Heart right ventricle (tissue), 16 donors: ENCODE measurements around the gene EEF2KMT. TPM values are rescaled to one million over a fixed set of nuclear protein-coding genes. Genes with fewer than 3 reads are reported as not detected.

Experiments used
- ATAC-seq, 8 donors: fragments of 200-7000 bp; cut with Tn5 transposase; one replicate each; pipeline ENCODE4 v1.9.1; 2020; ENCODE audit warnings: mild to moderate bottlenecking in 8 of 8, moderate library complexity in 8 of 8, moderate number of reproducible peaks in 1 of 8
- DNase-seq, 2 donors: peaks; one replicate each; pipeline ENCODE4 v3.0.0-alpha.2; 2020
- H3K27ac ChIP-seq, 10 donors: fragments of 200-600 bp; sonication (generic) in 2 of 10; one replicate each; pipeline versions ENCODE4 v1.5.0 to v1.8.0; 2020 to 2022; ENCODE audit warnings: mild to moderate bottlenecking in 3 of 10
- H3K27me3 ChIP-seq, 7 donors: fragments of 200-600 bp; one replicate each; pipeline ENCODE4 v1.8.0; 2021 to 2022; ENCODE audit warnings: mild to moderate bottlenecking in 2 of 7
- H3K36me3 ChIP-seq, 9 donors: fragments of 200-600 bp; sonication (generic) in 1 of 9; one replicate each; pipeline versions ENCODE4 v1.5.0 to v1.8.0; 2020 to 2022; ENCODE audit warnings: mild to moderate bottlenecking in 2 of 9
- H3K4me1 ChIP-seq, 9 donors: fragments of 200-600 bp; sonication (generic) in 1 of 9; one replicate each; pipeline versions ENCODE4 v1.5.0 to v1.8.0; 2020 to 2022; ENCODE audit warnings: mild to moderate bottlenecking in 4 of 9
- H3K4me3 ChIP-seq, 10 donors: fragments of 200-600 bp; sonication (generic) in 2 of 10; one replicate each; pipeline versions ENCODE4 v1.5.0 to v1.8.0; 2020 to 2022; ENCODE audit warnings: mild to moderate bottlenecking in 7 of 10, moderate library complexity in 2 of 10
- H3K9me3 ChIP-seq, 11 donors: fragments of 200-600 bp in 10 of 11; sonication (generic) in 2 of 11; one replicate each; pipeline versions ENCODE4 v1.5.0 to v1.8.0; 2013 to 2022; ENCODE audit warnings: mild to moderate bottlenecking in 2 of 11, control low read depth in 1 of 11, moderate library complexity in 1 of 11
- WGBS, 2 donors: extraction: QIAGEN DNeasy Blood & Tissue Kit; methylation state at CpG; one replicate each; pipeline ENCODE4 v1.1.7; 2013; ENCODE audit warnings: inconsistent platforms in 1 of 2; 5-methylcytosine and 5-hydroxymethylcytosine counted together
- intact Hi-C, 10 donors: fragments of 100-400 bp; cut with DNase I; formaldehyde crosslinking; loops; one replicate each; pipeline versions ENCODE4 v1.11.1 to v1.14.2; 2022
- polyA plus RNA-seq, 2 donors: library from polyadenylated mRNA; stranded (reverse); fragments of 200-250 nt; gene quantifications; one replicate each; pipeline ENCODE4 v1.2.3, GENCODE V29; 2013
- total RNA-seq, 10 donors: library from RNA; stranded (reverse); fragmentation: NEBNext Ultra II Directional in 3 of 10; extraction: Animal tissue kit (Norgen Biotek cat#: 25700) in 3 of 10; gene quantifications; one replicate each; pipeline versions ENCODE4 v1.2.1 to v1.2.4, GENCODE V29; 2021 to 2023
- TF ChIP-seq, protein P1 (sequence below), 9 donors: fragments of 200-600 bp; sonication (generic) in 2 of 9; IDR thresholded peaks; one replicate each; pipeline versions ENCODE4 v1.5.0 to v1.8.0; 2021 to 2022; ENCODE audit warnings: antibody characterized with exemption in 9 of 9, mild to moderate bottlenecking in 5 of 9, moderate library complexity in 1 of 9
- donor health status: Arrhythmogenic right ventricular cardiomyopathy.
- donor health status: ischemic (EF 13 %, LVEDD 7.1; RV severe dilation, severe dysfunction).
- donor health status: healthy with polysubstance abuse.
- donor health status: DM: no; HTN: yes; CAD: no.
- donor health status: DM: no; HTN: no; CAD: no.
- donor health status: ischemic (EF 25% LVEDD 6.9; RV normal size, moderate dysfunction).
- donor health status: ischemic (EF 25% LVEDD 5.7; RV mildly dilated, moderate dysfunction).
- donor health status: healthy.
- donor health status: DM: yes; HTN: yes; CAD: no.
- donor health status: Ischemic cardiomyopathy.
- donor health status: ischemic (EF 35%, LVEDD 5.7; RV mildly dilated, moderate dysfunction).
- donor health status: nonischemic (EF 11% LVEDD 7.7; RV severe dilation, severe dysfunction).
- donor health status: DM: yes; HTN: yes; CAD: no.
- donor health status: PGD.
- donor health status: ischemic (EF 29% LVEDD 5.4; RV normal size, mild dysfunction).
- donor health status: nonischemic (EF 23%, LVEDD 6.1; RV moderate dilation, normal function).

The EEF2KMT gene
- total and polyA plus RNA-seq, 12 donors = 2.6 to 10.3 (median 6.3) TPM

GRCh38 chr16:5065813-5066212 is 31.8 kb downstream of the EEF2KMT start, which contains the start of gene C16orf89:
Gene C16orf89 (minus strand): TSS chr16:5065956. CDS start chr16:5065908, 48 bp downstream.
- 50% methylated on average over 10 of the region's 10 CpGs for WGBS, 2 donors
- Histone ChIP-seq H3K4me1 (peaks cover 0 to 11% (median 0%) of the 10 kb centered on the region in 9 donors), H3K9me3 (no peaks in the 10 kb centered on the region), H3K27ac (peak within 1 kb of the TSS in 2 of 10 donors; percentile 58 to 73), H3K36me3 (no peaks in the 10 kb centered on the region), H3K27me3 (no peaks in the 10 kb centered on the region), H3K4me3 (peak within 1 kb of the TSS in 1 of 10 donors; percentile 26)
- TF ChIP-seq, protein P1, sequence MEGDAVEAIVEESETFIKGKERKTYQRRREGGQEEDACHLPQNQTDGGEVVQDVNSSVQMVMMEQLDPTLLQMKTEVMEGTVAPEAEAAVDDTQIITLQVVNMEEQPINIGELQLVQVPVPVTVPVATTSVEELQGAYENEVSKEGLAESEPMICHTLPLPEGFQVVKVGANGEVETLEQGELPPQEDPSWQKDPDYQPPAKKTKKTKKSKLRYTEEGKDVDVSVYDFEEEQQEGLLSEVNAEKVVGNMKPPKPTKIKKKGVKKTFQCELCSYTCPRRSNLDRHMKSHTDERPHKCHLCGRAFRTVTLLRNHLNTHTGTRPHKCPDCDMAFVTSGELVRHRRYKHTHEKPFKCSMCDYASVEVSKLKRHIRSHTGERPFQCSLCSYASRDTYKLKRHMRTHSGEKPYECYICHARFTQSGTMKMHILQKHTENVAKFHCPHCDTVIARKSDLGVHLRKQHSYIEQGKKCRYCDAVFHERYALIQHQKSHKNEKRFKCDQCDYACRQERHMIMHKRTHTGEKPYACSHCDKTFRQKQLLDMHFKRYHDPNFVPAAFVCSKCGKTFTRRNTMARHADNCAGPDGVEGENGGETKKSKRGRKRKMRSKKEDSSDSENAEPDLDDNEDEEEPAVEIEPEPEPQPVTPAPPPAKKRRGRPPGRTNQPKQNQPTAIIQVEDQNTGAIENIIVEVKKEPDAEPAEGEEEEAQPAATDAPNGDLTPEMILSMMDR (IDR thresholded peaks at IDR 0.05) = no peak
- DNase-seq (peak in 1 of 2 donors; percentile 27), ATAC-seq (peak; percentile 50 to 85 (median 62))
- intact Hi-C loops = no loop called here

GRCh38 chr16:5065326-5065725 is 32.3 kb downstream of the EEF2KMT start:
- TF ChIP-seq, protein P1 (IDR thresholded peaks at IDR 0.05) = no peak
- 62 to 65% methylated on average over 8 of the region's 8 CpGs for WGBS, 2 donors
- peak in 3 of 8 donors; percentile 17 to 28 (median 27) for ATAC-seq

DNA sequence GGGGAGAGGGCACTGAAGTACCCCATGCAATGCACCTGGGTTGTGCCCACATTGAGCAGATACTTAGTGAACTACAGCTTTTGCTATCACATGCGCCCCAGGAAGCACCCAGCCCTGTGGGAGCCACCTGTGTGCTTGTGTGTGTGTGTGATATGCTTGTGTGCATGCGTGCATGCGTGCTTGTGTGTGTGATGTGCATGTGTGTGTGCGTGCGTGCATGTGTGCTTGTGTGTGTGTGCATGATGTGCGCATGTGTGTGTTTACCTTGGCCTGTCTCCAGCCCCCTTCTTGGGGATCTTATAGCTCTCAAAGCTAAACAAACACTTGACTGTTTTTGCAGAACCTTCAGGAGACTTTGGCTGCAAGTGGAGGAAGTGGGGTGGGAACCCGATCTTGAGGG is 32.7 kb downstream of the EEF2KMT start:
- Histone ChIP-seq H3K4me3 (no peak overlapping the region), H3K9me3 (no peaks in the 10 kb centered on the region), H3K36me3 (no peaks in the 10 kb centered on the region), H3K27ac (peak overlapping the region in 1 of 10 donors; percentile 73), H3K4me1 (peaks cover 0 to 11% (median 0%) of the 10 kb centered on the region in 9 donors), H3K27me3 (no peaks in the 10 kb centered on the region)
- ATAC-seq (no peak), DNase-seq (no peak)
- intact Hi-C loops = no loop called here
- 71 to 72% methylated on average over 7 of the region's 7 CpGs for WGBS, 2 donors
- TF ChIP-seq, protein P1 (IDR thresholded peaks at IDR 0.05) = no peak

More at GRCh38 chr16:5065326-5065725, 32.3 kb downstream of the EEF2KMT start:
- Histone ChIP-seq H3K4me1 (peaks cover 0 to 11% (median 0%) of the 10 kb centered on the region in 9 donors), H3K4me3 (peak overlapping the region in 1 of 10 donors; percentile 26), H3K27me3 (no peaks in the 10 kb centered on the region), H3K9me3 (no peaks in the 10 kb centered on the region), H3K27ac (peak overlapping the region in 2 of 10 donors; percentile 58 to 73), H3K36me3 (no peaks in the 10 kb centered on the region)
- no peak for DNase-seq
- intact Hi-C loops = no loop called here

GRCh38 chr16:5062790-5063765 is 34.5 kb downstream of the EEF2KMT start:
- DNase-seq (no peak), ATAC-seq (no peak)
- Histone ChIP-seq H3K36me3 (no peaks in the 10 kb centered on the region), H3K4me3 (no peak overlapping the region), H3K27ac (no peak overlapping the region), H3K4me1 (peaks cover 0 to 18% (median 0%) of the 10 kb centered on the region in 9 donors), H3K9me3 (no peaks in the 10 kb centered on the region), H3K27me3 (no peaks in the 10 kb centered on the region)
- TF ChIP-seq, protein P1 (IDR thresholded peaks at IDR 0.05) = no peak
- intact Hi-C loops = no loop called here
- WGBS, 2 donors = 60 to 61% methylated on average over 19 of the region's 19 CpGs
